ENCODE results near the gene SBK2.

DNA sequence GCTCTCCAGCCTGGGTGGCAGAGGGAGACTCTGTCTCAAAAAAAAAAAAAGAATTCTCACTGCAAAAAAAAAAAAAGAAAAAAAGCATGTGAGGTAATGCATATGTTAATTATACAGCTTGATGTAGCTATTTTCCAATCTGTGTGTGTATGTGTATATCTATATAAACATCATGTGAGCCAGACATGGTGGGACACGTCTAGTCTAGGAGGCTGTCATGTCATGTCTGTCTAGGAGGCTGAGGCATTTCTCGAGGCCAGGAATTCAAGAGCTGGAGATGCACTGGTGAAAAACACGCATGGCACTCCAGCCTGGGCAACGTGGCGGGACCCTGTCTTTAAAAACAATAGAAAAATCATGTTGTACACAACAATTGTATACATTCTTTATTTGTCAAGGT is 15.3 kb upstream of the SBK2 start:
- TF ChIP-seq, protein P1, sequence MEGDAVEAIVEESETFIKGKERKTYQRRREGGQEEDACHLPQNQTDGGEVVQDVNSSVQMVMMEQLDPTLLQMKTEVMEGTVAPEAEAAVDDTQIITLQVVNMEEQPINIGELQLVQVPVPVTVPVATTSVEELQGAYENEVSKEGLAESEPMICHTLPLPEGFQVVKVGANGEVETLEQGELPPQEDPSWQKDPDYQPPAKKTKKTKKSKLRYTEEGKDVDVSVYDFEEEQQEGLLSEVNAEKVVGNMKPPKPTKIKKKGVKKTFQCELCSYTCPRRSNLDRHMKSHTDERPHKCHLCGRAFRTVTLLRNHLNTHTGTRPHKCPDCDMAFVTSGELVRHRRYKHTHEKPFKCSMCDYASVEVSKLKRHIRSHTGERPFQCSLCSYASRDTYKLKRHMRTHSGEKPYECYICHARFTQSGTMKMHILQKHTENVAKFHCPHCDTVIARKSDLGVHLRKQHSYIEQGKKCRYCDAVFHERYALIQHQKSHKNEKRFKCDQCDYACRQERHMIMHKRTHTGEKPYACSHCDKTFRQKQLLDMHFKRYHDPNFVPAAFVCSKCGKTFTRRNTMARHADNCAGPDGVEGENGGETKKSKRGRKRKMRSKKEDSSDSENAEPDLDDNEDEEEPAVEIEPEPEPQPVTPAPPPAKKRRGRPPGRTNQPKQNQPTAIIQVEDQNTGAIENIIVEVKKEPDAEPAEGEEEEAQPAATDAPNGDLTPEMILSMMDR (IDR thresholded peaks at IDR 0.05) = no peak
- TF ChIP-seq POLR2A (IDR thresholded peaks at IDR 0.05) = no peak

Data from Peyer's patch (tissue), 4 donors.